ENCODE data around the gene SLC46A1. TPM values are rescaled to one million over a fixed set of nuclear protein-coding genes. Genes with fewer than 3 reads are reported as not detected.
A peak's percentile ranks its signal among the peaks of the same experiment; 100 is the strongest.

Gene SLC46A1
- total RNA-seq, 2 experiments from 2014 or later, result 1.5 to 2.2 TPM

GRCh38 chr17:28372203-28372944 lies 33.6 kb downstream of the SLC46A1 start:
- intact Hi-C loops (cut with micrococcal nuclease; ENCODE audit: unreplicated experiment), result no loop called here
- Histone ChIP-seq H3K4me2 (ENCODE audit: low read length) (peak overlapping the region; percentile 91), H3K9me2 (ENCODE audit: insufficient read depth, low read length) (no peaks in the 10 kb centered on the region), H3K27ac (ENCODE audit: low read depth, low read length, poor library complexity, severe bottlenecking) (peak overlapping the region; percentile 30), H3K9me3 (ENCODE audit: low read length) (no peaks in the 10 kb centered on the region), H4K20me1 (ENCODE audit: insufficient read depth, low read length) (no peaks in the 10 kb centered on the region), H3K36me3 (ENCODE audit: insufficient read depth, low read length) (no peaks in the 10 kb centered on the region), H3K4me1 (ENCODE audit: insufficient read depth, low read length, poor library complexity, severe bottlenecking) (peaks cover 20% of the 10 kb centered on the region), H3K4me3 (ENCODE audit: low read depth, low read length, poor library complexity, severe bottlenecking) (peak overlapping the region; percentile 80), H2AFZ (ENCODE audit: low read length) (peak overlapping the region; percentile 72), H3K79me2 (ENCODE audit: insufficient read depth, low read depth, low read length) (no peaks in the 10 kb centered on the region)
- POLR2A ChIA-PET, result no interaction called here
- no TSS peak for BruUV-seq (replicated peaks)
- no peak for TF ChIP-seq CTCF (conservative IDR thresholded peaks at IDR 0.05; ENCODE audit: low read length)
- TF ChIP-seq EZH2phosphoT487 (IDR thresholded peaks at IDR 0.05; ENCODE audit: borderline replicate concordance, low read depth, low read length), result no peak
- CTCF ChIA-PET (ENCODE audit: unreplicated experiment), result no interaction called here
- DNase-seq (ENCODE audit: low spot score), result peak; percentile 41

GRCh38 chr17:28371245-28372202 lies 34.5 kb downstream of the SLC46A1 start, which contains the start of gene SARM1:
TSS of gene SARM1 (plus strand) at chr17:28371694. CDS start at chr17:28372033, 339 bp downstream.
- ChIA-PET CTCF (ENCODE audit: unreplicated experiment) (no interaction called here), POLR2A (interaction anchor here (0.6 to 2.7 kb wide), 2 partner anchors 10 to 14 kb away, joined by 3 to 11 read pairs; partner anchors contain the start of gene POLDIP2)
- Histone ChIP-seq H3K27ac (ENCODE audit: low read depth, low read length, poor library complexity, severe bottlenecking) (peak within 1 kb of the TSS; percentile 32), H3K4me2 (ENCODE audit: low read length) (peak within 1 kb of the TSS; percentile 91), H3K4me1 (ENCODE audit: insufficient read depth, low read length, poor library complexity, severe bottlenecking) (peaks cover 20% of the 10 kb centered on the region), H3K79me2 (ENCODE audit: insufficient read depth, low read depth, low read length) (no peaks in the 10 kb centered on the region), H3K4me3 (ENCODE audit: low read depth, low read length, poor library complexity, severe bottlenecking) (peak within 1 kb of the TSS; percentile 80), H3K9me3 (ENCODE audit: low read length) (no peaks in the 10 kb centered on the region), H4K20me1 (ENCODE audit: insufficient read depth, low read length) (no peaks in the 10 kb centered on the region), H2AFZ (ENCODE audit: low read length) (peak within 1 kb of the TSS; percentile 72), H3K36me3 (ENCODE audit: insufficient read depth, low read length) (no peaks in the 10 kb centered on the region), H3K9me2 (ENCODE audit: insufficient read depth, low read length) (no peaks in the 10 kb centered on the region)
- intact Hi-C loops (cut with micrococcal nuclease; ENCODE audit: unreplicated experiment), result loop anchor here (1.0 to 2.0 kb wide), 2 partner anchors 14 to 37 kb away; partner anchors contain the start of genes IFT20, POLDIP2 and TNFAIP1
- TF ChIP-seq EZH2phosphoT487 (IDR thresholded peaks at IDR 0.05; ENCODE audit: borderline replicate concordance, low read depth, low read length), result no peak
- no peak for TF ChIP-seq CTCF (conservative IDR thresholded peaks at IDR 0.05; ENCODE audit: low read length)
- no TSS peak for BruUV-seq (replicated peaks)
- peak; percentile 91 for DNase-seq (ENCODE audit: low spot score)
